ENCODE results near the gene AFMID. TPM values are rescaled to one million over a fixed set of nuclear protein-coding genes. Genes with fewer than 3 reads are reported as not detected.

AFMID gene
- total and polyA plus RNA-seq, 9 of the 15 experiments (the other 6 are each of a cell fraction or from before 2014, with no cell fraction given) = 62.1 to 188 (median 74.4) TPM

- ATAC-seq (no peak), DNase-seq (ENCODE audit: extremely low read depth in 1 of 4, low spot score in 3 of 4) (no peak), FAIRE-seq (peak; percentile 23)
- Histone ChIP-seq H3K79me2 (ENCODE audit: control insufficient read depth, insufficient read depth, low read length) (peaks cover 24% of the 10 kb centered on the region), H3K4me1 (replicated peaks in 1 of 2; ENCODE audit: control insufficient read depth in 2 of 2, insufficient read depth in 2 of 2, low read length in 2 of 2) (peaks cover 46 to 88% of the 10 kb centered on the region in 2 experiments), H4K20me1 (replicated peaks; ENCODE audit: control insufficient read depth, insufficient read depth, low read length) (no peaks in the 10 kb centered on the region), H3K27ac (ENCODE audit: extremely low read depth, low read depth, low read length) (peak overlapping the region; percentile 85; the same call in 2 of the 3 replicates), H3K27me3 (ENCODE audit: control insufficient read depth in 2 of 2, insufficient read depth in 2 of 2, low read length in 2 of 2) (no peaks in the 10 kb centered on the region), H3K36me3 (ENCODE audit: control insufficient read depth, insufficient read depth, low read length) (no peaks in the 10 kb centered on the region), H3K9me3 (replicated peaks; ENCODE audit: control insufficient read depth, insufficient read depth, low read depth, low read length) (no peaks in the 10 kb centered on the region), H3K9ac (ENCODE audit: insufficient read depth in 1 of 2, low read depth in 2 of 2, low read length in 2 of 2) (peak overlapping the region; percentile 72 to 88), H3K4me2 (ENCODE audit: insufficient read depth, low read length) (peak overlapping the region; percentile 89), H3K4me3 (peak overlapping the region; percentile 38; the same call in 1 of the 2 replicates), H3K9me1 (ENCODE audit: control insufficient read depth, insufficient read depth, low read length) (peaks cover 2% of the 10 kb centered on the region), H2AFZ (ENCODE audit: low read depth, low read length) (no peak overlapping the region)
- intact Hi-C loops (cut with micrococcal nuclease) (no loop called here), in situ Hi-C loops (cut with MboI) (no loop called here)
- POLR2A ChIA-PET = interaction anchor here (0.6 to 0.7 kb wide), 4 partner anchors 19 to 594 kb away, joined by 3 read pairs; no protein-coding TSS in a partner anchor
- CTCF ChIA-PET (ENCODE audit: low intra/inter-chr PET ratio) = no interaction called here
- no peak for TF ChIP-seq STAT6 (CRISPR knock-in tag; IDR thresholded peaks at IDR 0.05)
- 0 out of 2 replicates have a peak, but pooled peaks have one; percentile 6 for TF ChIP-seq ZFX (CRISPR knock-in tag; IDR thresholded peaks at IDR 0.05)
- TSS peak; percentile 21 for BruUV-seq (replicated peaks)
- WGBS (ENCODE audit: insufficient coverage, low coverage, missing lambda C conversion rate) = 74% methylated on average over 5 of the region's 8 CpGs
Observed at GRCh38 chr17:78147315-78147998, 39.7 kb upstream of the AFMID start.
